HepG2 (cell line): ENCODE results near the gene USP30. TPM values are rescaled to one million over a fixed set of nuclear protein-coding genes. Genes with fewer than 3 reads are reported as not detected.

Experiments
- ATAC-seq: fragments of 200-7000 bp; cut with Tn5 transposase; 3 replicates; pipeline ENCODE4 v1.9.1; 2020; ENCODE audit warnings: mild to moderate bottlenecking, moderate library complexity
- BruUV-seq: library from RNA; stranded (reverse); fragments of 400-500 nt; replicated peaks from 2 replicates; lab custom pipeline; 2021; lab: Mats Ljungman, UMichigan
- CTCF ChIA-PET: fragments of 300-600 bp; formaldehyde crosslinking; extraction: SDS; loops from one replicate; lab custom pipeline; 2021; ENCODE audit warnings: low total read pairs, inconsistent platforms, low intra/inter-chr PET ratio; lab: Yijun Ruan, JAX
- POLR2A ChIA-PET: fragments of 350-600 bp; sonication (Branson Sonifier 250); formaldehyde crosslinking; loops from one replicate; lab custom pipeline; 2020; ENCODE audit warnings: antibody characterized with exemption, inconsistent platforms; lab: Yijun Ruan, JAX
- DNase-seq: peaks from one replicate; pipeline ENCODE4 v3.0.0-alpha.2; 2015; ENCODE audit warnings: low spot score
- FAIRE-seq: peaks from 3 replicates; lab custom pipeline; 2011; peaks lifted over from hg19 to GRCh38; lab: Jason Lieb, UNC
- H2AFZ ChIP-seq: one replicate; pipeline ENCODE4 v1.6.1; 2011; ENCODE audit warnings: low read length, inconsistent platforms
- H3K27ac ChIP-seq: fragments of 300-600 bp; 3 replicates; pipeline ENCODE4 v1.8.0; 2011; ENCODE audit warnings: mixed run types, mild to moderate bottlenecking, mixed read lengths, low read length, inconsistent platforms; ENCODE audit not compliant: insufficient read depth; ENCODE audit errors: extremely low read length
- H3K27me3 ChIP-seq, 2 experiments: fragments of 200-600 bp in 1 of 2; 2 replicates in 1 of 2; 3 replicates in 1 of 2; pipeline versions ENCODE4 v1.6.0 to v1.8.0; 2011; ENCODE audit warnings: low read length in 2 of 2, mild to moderate bottlenecking in 2 of 2, moderate library complexity in 2 of 2, inconsistent platforms in 1 of 2; ENCODE audit not compliant: insufficient read depth in 2 of 2, control insufficient read depth in 1 of 2
- H3K36me3 ChIP-seq, 2 experiments: fragments of 200-600 bp in 1 of 2; replicated peaks in 1 of 2; 2 replicates in 1 of 2; 3 replicates in 1 of 2; pipeline versions ENCODE4 v1.5.1 to v1.8.0; 2011; ENCODE audit warnings: low read length in 2 of 2, inconsistent platforms in 1 of 2; ENCODE audit not compliant: insufficient read depth in 2 of 2, control insufficient read depth in 1 of 2
- H3K4me1 ChIP-seq: 2 replicates; pipeline ENCODE4 v1.5.1; 2012; ENCODE audit warnings: low read length, inconsistent platforms; ENCODE audit not compliant: insufficient read depth
- H3K4me2 ChIP-seq: 2 replicates; pipeline ENCODE4 v1.6.0; 2011; ENCODE audit warnings: low read depth, low read length, inconsistent platforms
- H3K4me3 ChIP-seq, 3 experiments: fragments of 200-600 bp in 1 of 3; sonication (generic), shearing (Covaris generic) in 1 of 3; replicated peaks in 1 of 3; 2 replicates each; pipeline ENCODE4 v1.5.1; 2011 to 2016; ENCODE audit warnings: low read length in 3 of 3, inconsistent platforms in 2 of 3, low read depth in 2 of 3, mild to moderate bottlenecking in 2 of 3, control low read depth in 1 of 3, mixed read lengths in 1 of 3; ENCODE audit not compliant: insufficient read depth in 1 of 3
- H3K79me2 ChIP-seq: one replicate; pipeline ENCODE4 v1.6.1; 2011; ENCODE audit warnings: low read length, inconsistent platforms; ENCODE audit not compliant: insufficient read depth
- H3K9ac ChIP-seq: 2 replicates; pipeline ENCODE4 v1.6.0; 2011; ENCODE audit warnings: mild to moderate bottlenecking, low read depth, low read length, inconsistent platforms; ENCODE audit not compliant: insufficient read depth
- H3K9me3 ChIP-seq: 2 replicates; pipeline ENCODE4 v1.5.1; 2012; ENCODE audit warnings: mild to moderate bottlenecking, low read length
- H4K20me1 ChIP-seq: 2 replicates; pipeline ENCODE4 v1.6.0; 2011; ENCODE audit warnings: inconsistent platforms, mild to moderate bottlenecking, low read length, moderate library complexity; ENCODE audit not compliant: insufficient read depth
- KLF16 ChIP-seq, 2 experiments: sonication (generic) in 1 of 2; formaldehyde crosslinking in 1 of 2; IDR thresholded peaks; 2 replicates each; pipeline versions ENCODE4 v1.6.1 to v1.8.0; 2016 to 2023; ENCODE audit warnings: missing genetic modification reagents in 2 of 2, missing compliant biosample characterization in 1 of 2
- REPIN1 ChIP-seq: sonication (generic); formaldehyde crosslinking; IDR thresholded peaks from 2 replicates; pipeline ENCODE4 v1.8.0; 2022; ENCODE audit warnings: missing genetic modification reagents, low read depth, mild to moderate bottlenecking, borderline replicate concordance
- SALL2 ChIP-seq: sonication (generic); formaldehyde crosslinking; IDR thresholded peaks from 2 replicates; pipeline ENCODE4 v1.8.1; 2023; ENCODE audit warnings: mild to moderate bottlenecking, missing genetic modification reagents, inconsistent platforms
- ZC3H13 ChIP-seq: sonication (generic); formaldehyde crosslinking; IDR thresholded peaks from 2 replicates; pipeline ENCODE4 v1.8.1; 2023; ENCODE audit warnings: mild to moderate bottlenecking, missing genetic modification reagents, moderate library complexity
- ZKSCAN5 ChIP-seq: sonication (generic); formaldehyde crosslinking; IDR thresholded peaks from 2 replicates; pipeline ENCODE4 v1.5.1; 2020; ENCODE audit warnings: mild to moderate bottlenecking, missing genetic modification reagents
- ZNF337 ChIP-seq: sonication (generic); formaldehyde crosslinking; IDR thresholded peaks from 2 replicates; pipeline ENCODE4 v1.5.1; 2020; ENCODE audit warnings: missing genetic modification reagents, low read depth, mild to moderate bottlenecking, borderline replicate concordance
- ZNF430 ChIP-seq: sonication (generic); formaldehyde crosslinking; IDR thresholded peaks from 2 replicates; pipeline ENCODE4 v1.9.0; 2021; ENCODE audit warnings: mild to moderate bottlenecking, missing genetic modification reagents
- ZNF607 ChIP-seq: sonication (generic); formaldehyde crosslinking; IDR thresholded peaks from 2 replicates; pipeline ENCODE4 v1.5.1; 2020; ENCODE audit warnings: missing genetic modification reagents, mild to moderate bottlenecking, borderline replicate concordance
- ZNF639 ChIP-seq: conservative IDR thresholded peaks from 2 replicates; pipeline ENCODE4 v1.6.1; 2018; ENCODE audit warnings: missing genetic modification reagents
- ZSCAN29 ChIP-seq: sonication (generic); formaldehyde crosslinking; conservative IDR thresholded peaks from 2 replicates; pipeline ENCODE4 v1.4.0; 2020; ENCODE audit warnings: mild to moderate bottlenecking, missing genetic modification reagents
- WGBS: methylation state at CpG from one replicate; pipeline ENCODE4 v1.1.6; 2017; ENCODE audit warnings: low lambda C conversion rate; 5-methylcytosine and 5-hydroxymethylcytosine counted together
- in situ Hi-C: cut with HindIII; loops from 2 replicates; pipeline ENCODE4 v1.10.0; 2017; ENCODE audit warnings: low pct_unique_long_range_greater_than_20kb; ENCODE audit not compliant: extremely low pct_ligation_motif_present
- intact Hi-C: fragments of 100-400 bp; cut with micrococcal nuclease; formaldehyde crosslinking; loops from one replicate; pipeline ENCODE4 v1.10.0; 2022; ENCODE audit not compliant: unreplicated experiment
- polyA plus RNA-seq, 8 experiments: library from polyadenylated mRNA; depleted of rRNA in 3 of 8; stranded (reverse) in 7 of 8; unstranded in 1 of 8; fragments of >200 nt; fragmentation: Illumina TruSeq in 4 of 8; extraction: Trizol in 4 of 8; gene quantifications; 2 replicates each; pipeline versions ENCODE4 v1.2.1 to v1.2.3, GENCODE V29; 2011 to 2016; ENCODE audit warnings: low read depth in 4 of 8, missing spikeins in 1 of 8, mixed read lengths in 1 of 8; ENCODE audit not compliant: insufficient read depth in 1 of 8
- total RNA-seq, 5 experiments: library from RNA; depleted of rRNA; stranded (reverse); fragments of >200 nt; fragmentation: Illumina TruSeq; extraction: Trizol; gene quantifications; 2 replicates each; pipeline ENCODE4 v1.2.3, GENCODE V29; 2016; ENCODE audit warnings: low read depth in 1 of 5
- TF ChIP-seq, protein P1 (sequence below), 2 experiments: sonication (generic) in 1 of 2; formaldehyde crosslinking in 1 of 2; IDR thresholded peaks; 2 replicates each; pipeline versions ENCODE4 v1.4.0 to v1.6.1; 2016 to 2020; ENCODE audit warnings: borderline replicate concordance in 1 of 2, low read depth in 1 of 2, mild to moderate bottlenecking in 1 of 2, missing genetic modification reagents in 1 of 2
- TF ChIP-seq, protein P2 (sequence below): sonication (generic); formaldehyde crosslinking; IDR thresholded peaks from 2 replicates; pipeline ENCODE4 v1.4.0; 2020; ENCODE audit warnings: mild to moderate bottlenecking, low read depth, missing genetic modification reagents

Gene USP30
- total and polyA plus RNA-seq, 2 of the 13 experiments (the other 11 are each of a cell fraction or from before 2014, with no cell fraction given) = 11.2 to 20.8 TPM

- intact Hi-C loops (loop anchor here (1.0 to 10.0 kb wide), 3 partner anchors 41 to 428 kb away; partner anchors contain the start of gene USP30), in situ Hi-C loops (loop anchor here (5.0 to 10.0 kb wide), 2 partner anchors 141 to 208 kb away; partner anchors contain the start of gene DAO)
- WGBS = 16% methylated on average over 21 of the region's 45 CpGs
- ChIA-PET CTCF (interaction anchor here (1.1 to 1.9 kb wide), 3 partner anchors 23 to 209 kb away, joined by 3 to 10 read pairs (median 7); no protein-coding TSS in a partner anchor), POLR2A (interaction anchor here (1.0 to 1.4 kb wide), 3 partner anchors 9 to 41 kb away, joined by 3 to 4 read pairs (median 4); partner anchors contain the start of gene USP30)
- peaks cover 5 to 15% of the 10 kb centered on the region in 2 experiments; a peak in 4 of 5 replicates for H3K36me3 ChIP-seq
- FAIRE-seq (peak; percentile 79), DNase-seq (peak; percentile 85), ATAC-seq (peak; percentile 57)
- peak within 1 kb of the TSS; percentile 90 for H3K4me2 ChIP-seq
- H3K4me3 ChIP-seq = peak within 1 kb of the TSS; percentile 25 to 66 (median 37)
- TSS peak; percentile 85 for BruUV-seq
- H3K9me3 ChIP-seq = no peaks in the 10 kb centered on the region
- H3K9ac ChIP-seq = peak within 1 kb of the TSS; percentile 65
- peak within 1 kb of the TSS; percentile 52 for H3K27ac ChIP-seq
- H3K79me2 ChIP-seq = peaks cover 20% of the 10 kb centered on the region
- no peaks in the 10 kb centered on the region for H3K27me3 ChIP-seq
- peak within 1 kb of the TSS; percentile 71 for H2AFZ ChIP-seq
- H3K4me1 ChIP-seq = peaks cover 59% of the 10 kb centered on the region
- no peaks in the 10 kb centered on the region for H4K20me1 ChIP-seq
- TF ChIP-seq ZC3H13 (peak; percentile 93), KLF16 (CRISPR knock-in tag; IDR thresholded peaks at IDR 0.05) (peak in 1 of 2 experiments; percentile 97; a peak in 2 of 4 replicates), ZNF607 (peak; percentile 98), REPIN1 (CRISPR knock-in tag) (peak; percentile 98), ZNF639 (CRISPR knock-in tag) (no peak; the same call in 1 of the 2 replicates), ZSCAN29 (CRISPR knock-in tag) (no peak; the same call in 1 of the 2 replicates), ZKSCAN5 (no peak), SALL2 (CRISPR knock-in tag) (peak; percentile 93; the same call in 1 of the 2 replicates), ZNF430 (peak; percentile 93), ZNF337 (0 out of 2 replicates have a peak, but pooled peaks have one; percentile 96)
- TF ChIP-seq, protein P1, sequence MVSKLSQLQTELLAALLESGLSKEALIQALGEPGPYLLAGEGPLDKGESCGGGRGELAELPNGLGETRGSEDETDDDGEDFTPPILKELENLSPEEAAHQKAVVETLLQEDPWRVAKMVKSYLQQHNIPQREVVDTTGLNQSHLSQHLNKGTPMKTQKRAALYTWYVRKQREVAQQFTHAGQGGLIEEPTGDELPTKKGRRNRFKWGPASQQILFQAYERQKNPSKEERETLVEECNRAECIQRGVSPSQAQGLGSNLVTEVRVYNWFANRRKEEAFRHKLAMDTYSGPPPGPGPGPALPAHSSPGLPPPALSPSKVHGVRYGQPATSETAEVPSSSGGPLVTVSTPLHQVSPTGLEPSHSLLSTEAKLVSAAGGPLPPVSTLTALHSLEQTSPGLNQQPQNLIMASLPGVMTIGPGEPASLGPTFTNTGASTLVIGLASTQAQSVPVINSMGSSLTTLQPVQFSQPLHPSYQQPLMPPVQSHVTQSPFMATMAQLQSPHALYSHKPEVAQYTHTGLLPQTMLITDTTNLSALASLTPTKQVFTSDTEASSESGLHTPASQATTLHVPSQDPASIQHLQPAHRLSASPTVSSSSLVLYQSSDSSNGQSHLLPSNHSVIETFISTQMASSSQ (IDR thresholded peaks at IDR 0.05; ENCODE audit: low read depth) = no peak
- TF ChIP-seq, protein P1 (CRISPR knock-in tag; IDR thresholded peaks at IDR 0.05; ENCODE audit: borderline replicate concordance) = peak; percentile 86
- TF ChIP-seq, protein P2, sequence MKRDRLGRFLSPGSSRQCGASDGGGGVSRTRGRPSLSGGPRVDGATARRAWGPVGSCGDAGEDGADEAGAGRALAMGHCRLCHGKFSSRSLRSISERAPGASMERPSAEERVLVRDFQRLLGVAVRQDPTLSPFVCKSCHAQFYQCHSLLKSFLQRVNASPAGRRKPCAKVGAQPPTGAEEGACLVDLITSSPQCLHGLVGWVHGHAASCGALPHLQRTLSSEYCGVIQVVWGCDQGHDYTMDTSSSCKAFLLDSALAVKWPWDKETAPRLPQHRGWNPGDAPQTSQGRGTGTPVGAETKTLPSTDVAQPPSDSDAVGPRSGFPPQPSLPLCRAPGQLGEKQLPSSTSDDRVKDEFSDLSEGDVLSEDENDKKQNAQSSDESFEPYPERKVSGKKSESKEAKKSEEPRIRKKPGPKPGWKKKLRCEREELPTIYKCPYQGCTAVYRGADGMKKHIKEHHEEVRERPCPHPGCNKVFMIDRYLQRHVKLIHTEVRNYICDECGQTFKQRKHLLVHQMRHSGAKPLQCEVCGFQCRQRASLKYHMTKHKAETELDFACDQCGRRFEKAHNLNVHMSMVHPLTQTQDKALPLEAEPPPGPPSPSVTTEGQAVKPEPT (CRISPR knock-in tag) = peak; percentile 97
These were observed 40.9 kb downstream of the USP30 start, which contains the start of gene ALKBH2 for GRCh38 chr12:109093022-109093918. TSS of gene ALKBH2 (minus strand) at chr12:109093472. CDS start at chr12:109092786, 686 bp downstream.
